Measurements from ENCODE around the gene NSD1.

GRCh38 chr5:177198738-177199137, 65.2 kb downstream of the NSD1 start:
- no peak for TF ChIP-seq CTCF (conservative IDR thresholded peaks at IDR 0.05; ENCODE audit: low read depth, low read length)
- TF ChIP-seq EZH2 (IDR thresholded peaks at IDR 0.05; ENCODE audit: low read length, unreplicated experiment), result no peak
- TF ChIP-seq EZH2phosphoT487 (IDR thresholded peaks at IDR 0.05; ENCODE audit: borderline replicate concordance, low read length), result no peak
